Activated CD4-positive, alpha-beta T cell treated with anti-CD3 and anti-CD28 coated beads for 36 hours (primary cell): Measurements from ENCODE around the gene EIF5A. TPM values are rescaled to one million over a fixed set of nuclear protein-coding genes. Genes with fewer than 3 reads are reported as not detected.

Source experiments
- ATAC-seq: fragments of 200-7000 bp; cut with Tn5 transposase; one replicate; pipeline ENCODE4 v1.10.0; 2021; ENCODE audit warnings: mild to moderate bottlenecking, moderate library complexity
- CTCF ChIA-PET: fragments of 350-600 bp; sonication (Branson Sonifier 250); formaldehyde crosslinking; loops from one replicate; lab custom pipeline; 2021; ENCODE audit warnings: antibody characterized with exemption; lab: Charles Lee
- POLR2A ChIA-PET: fragments of 350-600 bp; sonication (Branson Sonifier 250); formaldehyde crosslinking; loops from one replicate; lab custom pipeline; 2021; ENCODE audit warnings: antibody characterized with exemption, inconsistent platforms; lab: Charles Lee
- DNase-seq: peaks from one replicate; pipeline ENCODE4 v3.0.0-alpha.2; 2020
- H3K27ac Mint-ChIP-seq: one replicate; pipeline ENCODE4 v1.8.0; 2021; ENCODE audit warnings: mixed read lengths
- H3K27me3 Mint-ChIP-seq: one replicate; pipeline ENCODE4 v1.8.0; 2021; ENCODE audit warnings: mixed read lengths
- H3K36me3 Mint-ChIP-seq: one replicate; pipeline ENCODE4 v1.8.0; 2021; ENCODE audit warnings: low read depth, mixed read lengths
- H3K4me1 Mint-ChIP-seq: one replicate; pipeline ENCODE4 v1.8.0; 2021; ENCODE audit warnings: mixed read lengths
- H3K4me3 Mint-ChIP-seq: one replicate; pipeline ENCODE4 v1.8.0; 2021; ENCODE audit warnings: mild to moderate bottlenecking, moderate library complexity, mixed read lengths
- H3K9me3 Mint-ChIP-seq: one replicate; pipeline ENCODE4 v1.8.0; 2021; ENCODE audit warnings: low read depth, mixed read lengths
- intact Hi-C, 2 experiments: fragments of 100-400 bp; cut with DNase I in 1 of 2; cut with micrococcal nuclease in 1 of 2; formaldehyde crosslinking; loops; one replicate each; pipeline versions ENCODE4 v1.14.2 to v1.15.1; 2022 to 2024; cut with DNase I, micrococcal nuclease
- total RNA-seq, 2 experiments: library from RNA; stranded (reverse); gene quantifications; one replicate each; pipeline ENCODE4 v1.2.3, GENCODE V29; 2021

Gene EIF5A
- total RNA-seq, 2 experiments from 2014 or later: 780 to 934 TPM

DNA sequence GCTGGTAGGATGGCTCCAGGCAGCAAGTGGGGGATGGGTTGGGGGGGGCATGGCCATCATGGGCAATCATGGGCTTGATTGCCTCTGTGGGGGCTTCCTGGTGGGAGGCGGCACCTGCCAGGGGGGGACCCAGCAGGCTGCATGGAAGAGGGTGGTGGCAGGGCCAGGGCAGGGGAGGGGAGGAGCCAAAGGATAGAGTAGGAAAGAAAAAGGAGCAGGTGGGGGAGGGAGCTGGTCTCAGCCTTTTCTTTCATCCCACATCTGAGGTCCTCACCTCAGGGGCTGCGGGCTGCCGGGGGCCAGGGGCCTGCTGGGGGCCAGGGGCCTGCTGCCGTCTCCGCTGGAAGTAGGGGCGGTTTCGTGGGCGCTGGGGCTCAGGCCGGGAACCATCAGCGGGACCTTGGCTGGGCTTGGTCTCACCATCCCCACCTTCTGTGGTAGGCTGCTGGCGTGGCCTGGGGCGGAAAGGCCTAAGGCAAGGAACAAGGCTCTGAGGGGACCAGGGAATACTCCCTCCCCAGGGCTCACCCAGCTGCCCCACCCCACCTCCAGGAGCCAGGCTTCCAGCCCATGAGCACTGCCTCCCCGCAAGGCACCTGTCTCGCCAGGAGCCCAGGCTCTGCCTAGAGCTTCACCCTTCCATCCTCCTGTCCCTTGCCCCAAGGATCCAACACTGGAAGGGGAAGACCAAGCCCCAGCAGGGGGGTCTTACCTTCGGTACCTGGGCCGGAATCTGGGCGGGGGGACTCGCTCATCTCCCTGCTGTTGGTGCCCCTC lies 18.0 kb upstream of the EIF5A start:
- ATAC-seq (no peak), DNase-seq (no peak)
- H3K9me3 Mint-ChIP-seq: no peaks in the 10 kb centered on the region
- ChIA-PET CTCF (no interaction called here), POLR2A (no interaction called here)
- H3K27me3 Mint-ChIP-seq: peaks cover 10% of the 10 kb centered on the region
- H3K4me3 Mint-ChIP-seq: no peak overlapping the region
- H3K27ac Mint-ChIP-seq: no peak overlapping the region
- peaks cover 7% of the 10 kb centered on the region for H3K4me1 Mint-ChIP-seq
- H3K36me3 Mint-ChIP-seq: no peaks in the 10 kb centered on the region
- intact Hi-C loops: loop anchor here in 1 of 2 experiments (10.0 kb wide), 1 partner anchor 155 kb away; no protein-coding TSS in a partner anchor

DNA sequence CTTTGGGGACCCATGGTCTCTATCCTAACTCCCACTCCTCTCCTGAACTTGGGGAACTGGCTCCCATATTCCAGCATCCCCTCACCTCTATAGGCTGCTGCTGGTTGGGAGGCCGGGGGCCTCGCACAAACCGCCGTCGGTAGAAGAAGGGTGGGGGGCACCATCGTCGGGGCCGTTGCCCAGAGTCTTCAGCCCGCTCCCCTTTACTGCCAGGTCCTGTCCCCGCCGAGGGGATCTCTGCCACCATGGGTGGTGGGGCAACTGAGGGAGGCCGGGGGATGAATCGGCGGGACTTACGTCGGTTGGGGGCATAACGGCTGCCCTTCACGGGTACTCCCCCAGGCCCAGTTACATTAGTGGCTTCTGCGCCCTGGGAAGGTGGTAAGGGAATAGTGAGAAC lies 17.3 kb upstream of the EIF5A start:
- intact Hi-C loops: loop anchor here in 1 of 2 experiments (10.0 kb wide), 1 partner anchor 155 kb away; no protein-coding TSS in a partner anchor

DNA sequence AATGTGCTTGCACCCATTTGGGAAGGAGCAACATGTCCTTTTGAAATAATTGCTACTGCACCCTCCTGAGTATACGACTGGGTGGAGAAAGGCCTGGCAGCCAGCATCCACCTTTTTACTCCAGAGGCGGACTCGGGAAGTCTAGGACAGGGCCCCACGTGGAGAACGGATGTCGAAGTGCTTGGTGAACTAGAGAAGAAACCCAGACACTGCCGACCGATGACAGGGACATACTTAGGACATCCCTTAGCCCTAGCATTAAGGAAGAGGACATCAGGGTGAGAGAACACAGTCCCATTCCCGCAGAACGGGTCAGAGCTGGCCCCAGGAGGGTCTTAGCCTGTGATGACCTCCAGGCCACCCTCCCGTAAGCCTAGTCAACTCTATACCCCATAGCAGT lies 16.7 kb upstream of the EIF5A start:
- ChIA-PET POLR2A (no interaction called here), CTCF (interaction anchor here (0.6 kb wide), 2 partner anchors 20 to 69 kb away, joined by 3 read pairs; no protein-coding TSS in a partner anchor)
- Mint-ChIP-seq H3K4me1 (peaks cover 14% of the 10 kb centered on the region), H3K27me3 (peaks cover 16% of the 10 kb centered on the region), H3K27ac (no peak overlapping the region), H3K4me3 (no peak overlapping the region), H3K36me3 (no peaks in the 10 kb centered on the region), H3K9me3 (no peaks in the 10 kb centered on the region)
- no peak for ATAC-seq
- no peak for DNase-seq
- intact Hi-C loops: loop anchor here in 1 of 2 experiments (10.0 kb wide), 1 partner anchor 156 kb away; no protein-coding TSS in a partner anchor

More for the DNA sequence above, 17.3 kb upstream of the EIF5A start:
- H3K36me3 Mint-ChIP-seq: no peaks in the 10 kb centered on the region
- DNase-seq (no peak), ATAC-seq (no peak)
- no peaks in the 10 kb centered on the region for H3K9me3 Mint-ChIP-seq
- CTCF ChIA-PET: interaction anchor here (0.6 kb wide), 1 partner anchor 19 kb away, joined by 3 read pairs; no protein-coding TSS in a partner anchor
- peaks cover 10% of the 10 kb centered on the region for H3K4me1 Mint-ChIP-seq
- no peak overlapping the region for H3K4me3 Mint-ChIP-seq
- no peak overlapping the region for H3K27ac Mint-ChIP-seq
- H3K27me3 Mint-ChIP-seq: peaks cover 12% of the 10 kb centered on the region
- POLR2A ChIA-PET: no interaction called here

DNA sequence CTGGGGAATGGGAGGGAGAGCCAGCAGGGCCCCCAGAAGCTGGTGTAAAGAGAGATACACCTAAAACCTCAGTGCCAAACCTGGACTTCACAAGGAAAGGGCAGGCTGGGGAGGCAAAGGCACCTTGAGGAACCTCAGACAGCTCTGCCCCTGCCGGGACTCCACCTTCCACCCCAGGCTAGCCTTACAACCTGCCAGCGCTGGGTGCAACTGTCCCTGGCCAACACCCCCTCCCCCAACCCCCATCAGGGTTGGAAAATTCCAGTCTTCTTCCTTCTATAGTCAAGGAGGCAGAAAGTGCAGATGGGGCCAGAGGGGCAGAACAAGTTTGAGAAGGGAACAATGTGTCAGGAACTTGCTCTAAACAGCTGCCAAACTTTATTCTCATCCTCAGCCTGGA lies 15.2 kb upstream of the EIF5A start:
- peaks cover 19% of the 10 kb centered on the region for H3K27me3 Mint-ChIP-seq
- POLR2A ChIA-PET: no interaction called here
- H3K27ac Mint-ChIP-seq: no peak overlapping the region
- no peak for DNase-seq
- H3K4me3 Mint-ChIP-seq: no peak overlapping the region
- peaks cover 23% of the 10 kb centered on the region for H3K4me1 Mint-ChIP-seq
- CTCF ChIA-PET: interaction anchor here (0.6 to 1.5 kb wide), 4 partner anchors 11 to 215 kb away, joined by 3 to 5 read pairs (median 3); partner anchors contain the start of gene NEURL4
- intact Hi-C loops: loop anchor here in 1 of 2 experiments (10.0 kb wide), 1 partner anchor 157 kb away; no protein-coding TSS in a partner anchor
- H3K9me3 Mint-ChIP-seq: no peaks in the 10 kb centered on the region
- no peaks in the 10 kb centered on the region for H3K36me3 Mint-ChIP-seq
- ATAC-seq: no peak

DNA sequence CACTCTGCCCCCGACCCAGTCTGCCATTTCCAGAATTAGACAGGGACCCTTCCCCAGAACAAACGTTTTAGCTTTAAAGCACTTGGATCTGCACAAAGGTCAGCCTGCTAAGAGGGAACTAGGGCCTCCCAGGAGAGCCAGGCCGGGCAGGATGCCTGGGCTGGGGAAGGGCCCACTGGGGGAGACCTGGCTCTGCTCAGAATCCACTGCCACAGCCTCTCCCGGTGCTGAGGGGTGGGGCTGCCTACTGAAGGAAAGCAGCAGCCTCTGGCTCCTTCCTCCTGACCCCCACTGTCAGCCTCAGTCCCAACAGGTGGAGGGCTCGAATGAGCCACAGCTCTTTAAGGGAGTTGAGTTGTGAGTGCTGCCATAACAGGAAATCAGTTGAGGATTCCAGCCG lies 14.7 kb upstream of the EIF5A start:
- POLR2A ChIA-PET: no interaction called here
- no peak overlapping the region for H3K27ac Mint-ChIP-seq
- H3K9me3 Mint-ChIP-seq: no peaks in the 10 kb centered on the region
- CTCF ChIA-PET: interaction anchor here (0.8 to 1.5 kb wide), 3 partner anchors 31 to 72 kb away, joined by 3 to 5 read pairs (median 4); partner anchors contain the start of gene NEURL4
- intact Hi-C loops: loop anchor here in 1 of 2 experiments (10.0 kb wide), 1 partner anchor 158 kb away; no protein-coding TSS in a partner anchor
- H3K36me3 Mint-ChIP-seq: no peaks in the 10 kb centered on the region
- no peak overlapping the region for H3K4me3 Mint-ChIP-seq
- peaks cover 23% of the 10 kb centered on the region for H3K4me1 Mint-ChIP-seq
- peaks cover 19% of the 10 kb centered on the region for H3K27me3 Mint-ChIP-seq
- DNase-seq (no peak), ATAC-seq (no peak)

DNA sequence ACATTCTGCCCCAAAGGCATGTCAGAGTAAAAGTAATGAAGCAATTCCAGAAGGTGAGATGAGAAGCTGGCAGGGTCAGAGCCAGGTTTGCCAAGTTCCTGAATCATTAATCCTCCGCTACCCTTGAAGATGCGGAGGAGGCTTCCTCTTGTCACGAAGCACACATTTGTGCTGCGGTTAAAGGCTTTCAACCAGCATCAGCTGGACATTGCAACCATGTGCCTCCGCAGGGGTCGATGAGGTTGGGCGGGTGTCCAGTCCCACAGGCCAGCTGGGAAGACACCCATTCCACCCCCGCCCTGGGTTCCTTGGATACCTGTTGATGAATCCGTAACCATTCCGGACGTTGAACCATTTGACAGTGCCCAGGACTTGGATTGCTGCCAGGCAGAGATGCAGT lies 14.3 kb upstream of the EIF5A start:
- Mint-ChIP-seq H3K4me3 (no peak overlapping the region), H3K9me3 (no peaks in the 10 kb centered on the region), H3K4me1 (peaks cover 23% of the 10 kb centered on the region), H3K27me3 (peaks cover 19% of the 10 kb centered on the region), H3K27ac (no peak overlapping the region), H3K36me3 (no peaks in the 10 kb centered on the region)
- intact Hi-C loops: loop anchor here in 1 of 2 experiments (10.0 kb wide), 1 partner anchor 158 kb away; no protein-coding TSS in a partner anchor
- DNase-seq (no peak), ATAC-seq (no peak)
- ChIA-PET CTCF (interaction anchor here (0.8 to 1.5 kb wide), 3 partner anchors 30 to 72 kb away, joined by 3 to 5 read pairs (median 4); partner anchors contain the start of gene NEURL4), POLR2A (no interaction called here)

DNA sequence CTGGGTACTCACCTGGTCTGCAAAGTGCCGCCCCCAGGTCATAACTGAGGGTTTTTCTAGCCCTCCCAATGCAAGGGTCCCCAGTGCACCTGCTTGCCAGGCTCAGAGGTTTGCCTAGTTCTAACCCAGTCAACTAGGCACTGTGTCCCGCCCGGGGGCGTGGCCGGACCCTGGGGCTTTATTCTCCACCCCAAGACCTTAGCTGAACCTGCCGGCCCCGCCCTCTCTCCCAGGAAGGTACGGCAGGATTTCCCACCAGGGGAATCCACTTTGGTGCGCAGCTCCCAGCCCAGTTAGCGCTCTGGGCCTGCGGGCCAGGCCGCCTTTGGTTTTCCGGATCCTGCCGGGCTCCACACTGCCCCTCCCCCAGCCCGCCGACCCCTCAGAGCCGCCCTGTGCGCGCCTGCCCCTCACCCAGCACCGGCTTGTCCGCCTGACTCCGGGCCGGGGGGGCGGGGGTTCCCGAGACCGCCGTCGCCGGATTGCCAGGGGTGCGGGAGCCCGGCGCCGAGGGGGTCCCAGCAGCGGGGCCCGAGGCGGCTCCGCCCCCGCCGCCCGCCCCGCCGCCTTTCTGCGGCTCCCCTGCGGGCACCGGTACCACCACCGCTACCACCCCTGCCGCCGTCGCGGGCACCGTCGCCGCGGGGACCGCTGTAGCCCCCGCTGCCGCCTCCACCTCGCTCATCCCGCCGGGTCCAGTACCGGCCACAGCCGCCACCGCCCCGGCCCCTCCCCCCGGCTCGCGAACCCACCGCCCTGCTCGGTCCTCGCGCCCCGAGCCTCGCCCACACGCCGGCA lies 13.4 kb upstream of the EIF5A start:
- DNase-seq (peak; percentile 42), ATAC-seq (no peak)
- no peaks in the 10 kb centered on the region for H3K36me3 Mint-ChIP-seq
- no peak overlapping the region for H3K27ac Mint-ChIP-seq
- ChIA-PET POLR2A (no interaction called here), CTCF (no interaction called here)
- H3K4me1 Mint-ChIP-seq: peaks cover 23% of the 10 kb centered on the region
- H3K27me3 Mint-ChIP-seq: peaks cover 19% of the 10 kb centered on the region
- no peaks in the 10 kb centered on the region for H3K9me3 Mint-ChIP-seq
- intact Hi-C loops: loop anchor here in 1 of 2 experiments (1.0 to 10.0 kb wide), 2 partner anchors 42 to 159 kb away; partner anchors contain the start of gene ELP5
- H3K4me3 Mint-ChIP-seq: peak overlapping the region; percentile 17

DNA sequence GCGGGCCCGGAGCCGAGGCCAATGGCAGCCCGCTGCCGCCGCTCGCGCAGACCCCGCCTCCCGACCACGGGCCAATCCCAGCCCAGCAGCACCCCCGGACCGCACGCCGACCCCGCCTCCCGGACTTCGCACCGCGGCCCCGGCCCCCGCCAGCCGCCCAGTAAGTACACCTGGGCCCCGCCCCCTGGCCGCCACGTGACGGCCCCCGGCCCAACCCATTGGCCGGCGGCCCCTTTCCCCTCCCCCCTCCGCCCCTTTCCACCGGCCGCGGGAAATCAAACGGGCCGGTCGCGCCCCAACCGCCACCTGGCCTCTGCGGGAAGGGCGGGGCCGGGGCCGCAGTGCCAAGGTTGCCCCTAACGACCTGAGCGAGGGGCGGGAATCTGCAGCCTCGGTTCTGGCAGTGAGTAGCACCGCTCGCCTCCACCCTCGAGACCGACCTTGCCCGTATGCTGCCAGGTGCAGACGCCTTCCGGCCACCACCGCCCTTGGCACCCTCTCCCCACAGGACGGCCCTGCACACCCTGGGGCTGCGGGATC lies 12.7 kb upstream of the EIF5A start, which contains the start of gene YBX2:
TSS of gene YBX2 (minus strand) at position 26 of the 540 bp plus-strand sequence. CDS start 139 bp downstream, outside the sequence.
- Mint-ChIP-seq H3K4me3 (peak within 1 kb of the TSS; percentile 59), H3K4me1 (peaks cover 23% of the 10 kb centered on the region), H3K36me3 (no peaks in the 10 kb centered on the region), H3K27ac (peak within 1 kb of the TSS; percentile 58), H3K9me3 (no peaks in the 10 kb centered on the region), H3K27me3 (peaks cover 19% of the 10 kb centered on the region)
- peak; percentile 87 for ATAC-seq
- DNase-seq: peak; percentile 90
- ChIA-PET CTCF (no interaction called here), POLR2A (no interaction called here)
- intact Hi-C loops: loop anchor here (1.0 to 10.0 kb wide), 3 partner anchors 32 to 160 kb away; partner anchors contain the start of genes CLDN7 (in 1 of the 2) and ELP5 (in 1 of the 2)

DNA sequence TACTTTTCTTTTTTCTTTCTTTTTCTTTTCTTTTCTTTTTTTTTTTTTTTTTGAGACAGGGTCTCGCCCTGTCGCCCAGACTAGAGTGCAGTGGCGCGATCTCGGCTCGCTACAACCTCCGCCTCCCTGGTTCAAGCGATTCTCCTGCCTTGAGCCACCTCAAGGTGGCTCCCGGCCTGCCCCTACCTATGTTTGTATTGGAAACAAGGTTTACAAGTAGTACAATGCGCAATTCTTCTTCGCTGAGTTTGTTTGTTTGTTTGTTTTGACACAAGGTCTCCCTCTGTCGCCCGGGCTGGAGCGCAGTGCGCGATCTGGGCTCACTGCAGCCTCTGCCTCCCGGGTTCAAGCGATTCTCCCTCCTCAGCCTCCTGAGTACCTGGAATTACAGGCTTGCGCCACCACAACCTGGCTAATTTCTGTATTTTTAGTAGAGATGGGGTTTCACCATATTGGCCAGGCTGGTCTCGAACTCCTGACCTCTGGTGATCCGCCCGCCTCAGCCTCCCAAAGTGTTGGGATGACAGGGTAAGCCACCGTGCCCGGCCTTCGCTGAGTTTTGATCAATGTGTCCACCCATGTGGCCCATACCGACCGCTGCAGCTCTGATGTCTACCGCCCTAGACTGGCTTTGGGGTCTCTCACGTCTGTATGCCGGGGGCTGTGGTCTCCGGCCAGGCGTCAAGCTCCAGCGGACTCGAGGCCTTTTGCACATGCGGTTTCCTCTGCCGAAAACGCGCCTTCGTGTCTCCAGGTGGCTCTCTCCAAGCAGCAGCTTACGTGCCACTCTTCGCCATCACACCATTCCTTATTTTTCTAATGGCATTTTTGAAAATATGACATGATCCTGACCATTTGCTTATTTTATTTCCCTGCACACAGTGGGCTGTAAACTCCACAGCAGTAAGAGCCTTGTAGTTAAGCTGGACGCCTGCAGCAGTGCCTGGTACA lies 11.9 kb upstream of the EIF5A start:
- Mint-ChIP-seq H3K9me3 (no peaks in the 10 kb centered on the region), H3K4me1 (peaks cover 23% of the 10 kb centered on the region), H3K4me3 (peak overlapping the region; percentile 59), H3K27me3 (peaks cover 19% of the 10 kb centered on the region), H3K27ac (no peak overlapping the region), H3K36me3 (no peaks in the 10 kb centered on the region)
- DNase-seq (no peak), ATAC-seq (no peak)
- ChIA-PET POLR2A (interaction anchor here (0.6 to 1.5 kb wide), 2 partner anchors 40 to 250 kb away, joined by 3 read pairs; no protein-coding TSS in a partner anchor), CTCF (interaction anchor here (0.7 to 2.3 kb wide), 19 partner anchors 9 to 393 kb away, joined by 3 to 45 read pairs (median 5); partner anchors contain the start of genes ACAP1, GPS2 and SLC2A4)
- intact Hi-C loops: loop anchor here (1.0 to 10.0 kb wide), 6 partner anchors 15 to 249 kb away; partner anchors contain the start of gene CLDN7 (in 1 of the 2)
